GM08714 (cell line): ENCODE results near the gene INSYN2B.
"Not testable (repeated sequence)": the region's sequence is repeated elsewhere in the genome, so short reads cannot be mapped to it uniquely, and the experiment has no call there.

Experiments used
- H3K4me3 ChIP-seq: fragments of 200-500 bp; sonication (Bioruptor generic); 2 replicates; pipeline ENCODE4 v1.5.1; 2014; ENCODE audit warnings: mild to moderate bottlenecking, low read length, inconsistent platforms
- ZNF274 ChIP-seq: IDR thresholded peaks from 2 replicates; pipeline ENCODE4 v1.6.1; 2012; ENCODE audit warnings: mild to moderate bottlenecking, low read depth, low read length

Gene INSYN2B

DNA sequence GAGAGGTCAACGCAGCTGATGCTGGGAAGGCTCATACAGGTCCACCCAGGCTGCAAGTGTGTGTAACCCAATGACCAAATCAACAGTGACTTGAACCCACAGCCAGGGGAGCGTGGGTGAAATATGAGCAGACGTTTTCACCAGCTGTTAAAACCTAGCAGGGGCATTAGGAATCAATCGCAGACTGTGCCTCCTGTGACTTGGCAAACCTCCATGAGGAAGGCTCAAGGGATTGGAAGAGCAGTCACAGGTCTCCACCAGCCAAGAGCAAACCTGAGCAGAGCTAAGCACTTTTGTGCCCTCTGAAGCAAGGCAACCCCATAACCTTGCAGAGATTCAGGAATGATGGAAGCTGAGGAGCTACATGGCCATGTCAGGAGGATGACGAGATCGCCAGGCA is 25.5 kb downstream of the INSYN2B start:
- TF ChIP-seq ZNF274: no peak
- no peak overlapping the region for H3K4me3 ChIP-seq

DNA sequence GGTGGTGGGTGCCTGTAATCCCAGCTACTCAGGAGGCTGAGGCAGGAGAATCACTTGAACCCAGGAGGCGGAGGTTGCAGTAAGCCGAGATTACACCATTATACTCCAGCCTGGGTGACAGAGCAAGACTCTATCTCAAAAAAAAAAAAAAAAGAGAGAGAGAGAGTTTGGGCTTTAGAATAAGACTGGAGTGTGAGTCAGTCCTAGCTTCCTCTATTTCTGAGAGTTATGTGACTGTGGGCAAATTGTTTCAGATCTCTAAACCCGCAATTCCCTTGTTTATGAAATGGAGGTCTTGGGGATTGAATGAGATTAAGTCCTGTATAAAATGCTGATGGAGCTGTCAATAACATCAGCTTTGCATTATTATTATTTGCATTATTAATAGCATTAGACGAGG is 27.1 kb downstream of the INSYN2B start:
- H3K4me3 ChIP-seq: not testable (repeated sequence)

- H3K4me3 ChIP-seq: no peak overlapping the region
- no peak for TF ChIP-seq ZNF274
Observed at GRCh38 chr5:169950333-169950732, 30.0 kb downstream of the INSYN2B start.

DNA sequence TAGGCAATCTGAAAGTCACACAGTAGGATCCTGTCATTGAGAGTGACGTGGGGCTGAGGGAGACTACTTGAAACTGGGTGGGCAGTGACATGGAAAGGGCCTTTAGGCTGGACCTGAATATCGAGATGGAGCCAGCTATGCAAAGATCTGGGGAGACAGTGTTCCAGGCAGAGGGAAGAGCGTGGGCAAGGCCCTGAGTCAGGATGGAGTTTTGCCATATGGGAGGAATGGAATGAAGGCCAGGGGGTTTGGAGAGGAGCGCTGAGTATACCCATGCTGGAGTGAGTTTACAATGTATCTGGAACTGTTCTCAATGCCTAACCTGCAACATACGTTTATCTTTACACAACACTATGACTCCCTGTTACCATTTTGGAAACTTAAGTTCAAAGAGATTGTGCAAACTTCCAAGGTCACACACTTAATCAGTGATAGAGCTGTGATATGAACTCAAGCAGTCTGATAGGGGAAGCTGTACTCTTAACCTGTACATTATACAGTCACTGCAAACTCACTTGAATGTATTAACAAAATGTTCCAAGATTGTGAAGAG is 33.5 kb downstream of the INSYN2B start:
- H3K4me3 ChIP-seq: no peak overlapping the region

DNA sequence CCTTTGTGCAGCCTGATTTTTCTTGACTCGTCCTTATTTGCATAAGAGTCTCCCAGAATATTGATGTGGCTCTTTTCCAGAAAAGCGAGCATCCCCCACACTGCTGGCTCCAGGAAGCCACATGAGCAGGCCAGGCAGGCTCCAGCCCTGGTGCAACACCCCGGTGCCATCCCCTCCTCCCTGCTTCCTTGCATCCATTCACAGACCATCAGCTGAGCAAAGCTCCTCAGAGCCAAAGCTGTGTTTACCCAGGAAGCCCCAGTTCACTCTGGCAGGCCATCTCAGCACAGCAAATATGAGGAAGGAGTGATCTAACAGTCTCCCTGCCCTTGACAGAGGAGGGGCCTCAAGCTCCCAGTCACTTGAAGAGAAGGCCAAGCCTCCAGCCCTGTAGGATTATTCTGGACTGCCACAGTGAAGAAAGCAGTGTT is 34.4 kb downstream of the INSYN2B start:
- H3K4me3 ChIP-seq: no peak overlapping the region
- no peak for TF ChIP-seq ZNF274

More for the DNA sequence above, 33.5 kb downstream of the INSYN2B start:
- no peak for TF ChIP-seq ZNF274

- TF ChIP-seq ZNF274: no peak
- no peak overlapping the region for H3K4me3 ChIP-seq
Observed at GRCh38 chr5:169944922-169945680, 35.2 kb downstream of the INSYN2B start.

DNA sequence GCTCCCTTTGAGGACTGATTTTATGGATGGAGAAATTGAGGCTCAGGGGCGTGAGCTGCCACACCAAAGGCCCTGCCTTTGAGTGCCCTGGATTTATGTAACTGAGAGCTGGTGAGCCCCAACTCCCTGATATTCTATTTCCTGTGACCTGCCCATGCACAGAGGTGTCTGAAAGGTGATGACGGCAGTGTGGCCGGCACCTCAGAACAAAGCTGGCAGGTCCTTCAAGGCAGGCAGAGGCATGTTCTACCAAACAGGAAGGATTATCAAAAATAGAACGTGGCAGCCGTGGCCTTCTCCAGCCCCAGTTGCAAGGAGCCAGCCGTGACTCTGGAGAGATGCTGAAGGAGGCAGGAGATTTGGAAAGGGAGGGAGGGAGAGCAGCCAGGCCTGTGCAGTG is 36.2 kb downstream of the INSYN2B start:
- no peak overlapping the region for H3K4me3 ChIP-seq
- no peak for TF ChIP-seq ZNF274

GRCh38 chr5:169943026-169943425 is 37.3 kb downstream of the INSYN2B start:
- H3K4me3 ChIP-seq: no peak overlapping the region
- no peak for TF ChIP-seq ZNF274

DNA sequence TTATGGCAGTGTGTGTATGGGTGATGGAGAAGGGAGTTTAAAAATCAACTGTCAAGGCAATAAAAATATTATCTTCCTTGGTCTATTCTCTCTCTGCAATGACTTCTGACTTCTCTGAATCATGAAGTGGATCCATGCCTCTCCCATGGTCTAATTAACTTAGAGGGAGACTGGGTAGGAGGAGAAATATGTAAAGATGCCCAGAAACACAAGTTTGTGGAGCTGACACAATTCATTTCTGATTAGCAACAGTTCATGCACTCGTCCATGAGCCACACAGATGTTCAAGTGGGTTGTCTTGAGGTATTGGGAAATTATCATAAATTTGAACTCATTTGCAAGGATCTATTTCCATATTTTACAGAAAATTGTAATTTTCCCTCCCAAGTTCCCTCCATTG is 38.1 kb downstream of the INSYN2B start:
- TF ChIP-seq ZNF274: no peak
- no peak overlapping the region for H3K4me3 ChIP-seq

- H3K4me3 ChIP-seq: no peak overlapping the region
- no peak for TF ChIP-seq ZNF274
Observed at GRCh38 chr5:169941542-169941941, 38.8 kb downstream of the INSYN2B start.

GRCh38 chr5:169939731-169940130 is 40.6 kb downstream of the INSYN2B start:
- TF ChIP-seq ZNF274: no peak

GRCh38 chr5:169938439-169938838 is 41.9 kb downstream of the INSYN2B start:
- H3K4me3 ChIP-seq: no peak overlapping the region
- no peak for TF ChIP-seq ZNF274

More at GRCh38 chr5:169939731-169940130, 40.6 kb downstream of the INSYN2B start:
- H3K4me3 ChIP-seq: no peak overlapping the region

- no peak for TF ChIP-seq ZNF274
Observed at GRCh38 chr5:169935762-169936161, 44.5 kb downstream of the INSYN2B start.

DNA sequence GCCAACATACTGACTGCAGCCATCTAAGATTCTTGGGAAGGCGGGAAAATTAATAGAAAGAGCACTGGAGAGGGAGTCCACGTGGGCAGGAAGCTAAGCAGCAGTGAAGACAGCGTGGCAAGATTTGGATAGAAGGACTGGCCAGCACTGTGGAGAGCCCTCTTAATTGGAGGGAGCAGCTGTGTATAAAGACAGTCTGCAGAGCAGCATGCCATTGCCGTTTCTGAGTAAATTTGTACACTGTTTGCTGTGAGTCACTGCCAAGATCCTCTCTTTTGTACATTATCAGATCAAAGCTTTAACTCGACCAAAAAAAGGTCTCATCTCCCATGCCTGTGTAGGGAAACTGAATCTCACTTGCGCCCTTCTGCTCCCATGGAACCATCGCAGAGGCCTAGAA is 45.3 kb downstream of the INSYN2B start:
- no peak overlapping the region for H3K4me3 ChIP-seq
- TF ChIP-seq ZNF274: no peak

More at GRCh38 chr5:169935762-169936161, 44.5 kb downstream of the INSYN2B start:
- H3K4me3 ChIP-seq: no peak overlapping the region

DNA sequence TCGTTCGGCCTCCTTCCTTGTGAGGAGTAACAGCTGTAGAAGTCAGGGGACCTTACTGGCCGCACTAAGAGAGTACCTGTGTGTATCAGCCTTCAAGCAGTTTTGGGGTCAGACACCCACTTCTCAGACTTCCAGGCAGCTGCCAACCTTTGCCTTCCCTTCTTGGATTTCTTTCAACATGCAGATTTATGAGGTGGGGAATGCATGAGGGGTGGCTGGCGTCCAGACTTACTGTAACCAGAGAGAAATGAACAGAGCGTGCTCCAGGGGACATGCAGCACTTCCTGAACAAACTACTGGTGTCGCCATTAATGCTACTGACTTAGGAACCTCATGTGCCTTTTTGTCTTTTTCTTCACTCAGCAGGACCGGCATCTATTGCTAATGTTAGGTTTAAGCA is 46.7 kb downstream of the INSYN2B start:
- H3K4me3 ChIP-seq: no peak overlapping the region
- no peak for TF ChIP-seq ZNF274

DNA sequence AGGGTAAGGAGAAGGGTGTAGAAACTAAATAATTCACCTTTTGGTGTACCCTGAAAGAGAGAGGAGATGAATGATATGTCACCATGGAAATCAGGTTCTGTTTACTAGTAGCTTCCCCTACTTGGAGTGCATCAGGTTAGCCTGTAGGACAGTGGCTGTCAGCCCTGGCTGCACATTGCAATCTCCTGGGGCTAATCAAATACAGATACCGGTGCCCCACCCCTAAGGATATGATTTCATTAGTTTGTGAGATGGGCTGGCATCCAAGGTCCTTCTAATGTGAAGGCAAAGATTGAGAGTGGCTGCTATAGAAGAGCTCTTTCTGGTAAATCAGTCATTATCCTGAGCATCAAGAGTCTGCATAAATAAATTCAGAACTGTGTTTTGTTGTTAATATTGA is 47.2 kb downstream of the INSYN2B start:
- H3K4me3 ChIP-seq: no peak overlapping the region
- TF ChIP-seq ZNF274: no peak

- TF ChIP-seq ZNF274: no peak
- H3K4me3 ChIP-seq: no peak overlapping the region
Observed at GRCh38 chr5:169923988-169924387, 56.3 kb downstream of the INSYN2B start.
